GM18519 (cell line): Measurements from ENCODE around the gene PLAGL2.
"Not testable (repeated sequence)": the region's sequence is repeated elsewhere in the genome, so short reads cannot be mapped to it uniquely, and the experiment has no call there.

Experiments
- ATAC-seq: cut with Tn5 transposase; IDR thresholded peaks from one replicate; pipeline ENCODE4 v1.9.1; 2021; ENCODE audit warnings: mild to moderate bottlenecking, moderate library complexity; ENCODE audit not compliant: unreplicated experiment, low FRiP score

PLAGL2 gene

DNA sequence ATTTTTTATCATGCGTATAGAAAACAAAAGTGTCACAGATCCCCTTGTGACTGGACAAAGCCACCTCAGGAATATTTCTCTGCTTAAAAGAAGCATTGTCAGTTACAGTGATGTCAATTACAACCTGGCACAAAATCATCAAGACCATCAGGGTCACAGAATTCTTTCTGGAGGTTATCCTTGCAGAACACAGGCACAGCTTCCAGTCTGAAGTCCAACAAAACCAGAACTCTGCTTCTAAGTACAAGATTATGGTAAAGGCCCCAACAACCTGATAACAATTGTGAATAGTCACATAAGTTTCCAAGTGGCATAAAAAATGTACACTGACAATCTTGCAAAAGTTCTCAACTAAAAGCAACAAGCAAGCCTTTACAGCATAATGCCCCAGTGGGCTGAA is 21.0 kb downstream of the PLAGL2 start:
- no peak for ATAC-seq

DNA sequence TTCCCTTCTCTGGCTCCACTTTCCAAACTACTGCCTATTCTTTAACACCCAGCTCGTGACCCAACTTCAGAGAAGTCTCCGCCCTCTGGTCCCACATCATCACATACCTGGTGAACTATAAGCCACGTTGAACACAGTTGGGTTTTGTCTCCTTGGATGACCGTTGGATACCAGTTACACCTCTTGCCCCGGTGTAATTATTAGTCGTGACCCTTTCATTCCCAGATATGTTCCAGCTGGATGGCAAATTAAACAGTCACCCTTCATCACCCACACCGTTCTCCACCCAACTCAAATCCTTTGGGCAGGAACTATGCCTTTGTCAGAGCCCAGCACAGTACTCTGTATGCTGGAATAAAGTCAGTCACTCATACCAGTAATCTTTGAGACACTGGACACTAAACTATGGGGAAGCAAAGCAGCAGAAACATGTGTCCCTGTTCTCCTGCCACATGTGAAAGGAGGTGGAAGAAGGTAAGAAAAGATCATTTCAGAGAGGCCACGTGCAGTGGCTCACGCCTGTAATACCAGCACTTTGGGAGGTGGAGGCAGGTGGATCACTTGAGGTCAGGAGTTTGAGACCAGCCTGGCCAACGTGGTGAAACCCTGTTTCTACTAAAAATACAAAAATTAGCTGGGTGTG is 22.5 kb downstream of the PLAGL2 start:
- ATAC-seq: no peak

DNA sequence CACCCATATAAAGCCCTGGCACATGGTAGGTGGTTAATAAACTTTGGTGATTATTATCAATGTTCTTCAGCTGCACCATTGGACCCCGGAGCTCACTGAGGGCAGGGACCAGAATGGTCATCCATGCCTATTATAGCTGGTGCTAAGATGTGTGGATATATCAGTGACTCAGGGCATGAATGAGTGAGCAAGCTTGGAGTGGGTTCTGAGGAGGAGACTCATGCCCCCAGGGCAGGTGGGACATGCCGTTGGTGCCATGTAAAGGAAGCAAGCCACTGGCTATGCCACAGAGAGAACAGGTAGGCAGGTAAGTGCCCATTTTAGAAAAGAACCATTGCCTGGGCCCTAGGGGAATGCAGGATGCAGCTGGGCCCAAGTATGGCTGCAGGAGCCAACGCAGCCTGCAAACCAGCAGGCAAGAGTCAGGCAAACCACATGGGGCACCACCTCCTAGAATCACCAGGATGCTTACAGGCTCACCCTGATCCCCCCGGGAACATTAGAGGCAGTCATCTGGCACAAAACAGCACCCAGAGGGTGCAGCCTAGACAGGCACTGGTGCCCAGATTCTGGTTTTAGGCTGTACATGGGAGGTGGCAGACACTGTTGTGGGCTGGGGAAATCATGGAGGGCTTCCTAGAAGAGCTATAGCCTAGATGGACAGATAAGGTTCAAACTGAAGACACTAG is 23.5 kb downstream of the PLAGL2 start:
- ATAC-seq: no peak

DNA sequence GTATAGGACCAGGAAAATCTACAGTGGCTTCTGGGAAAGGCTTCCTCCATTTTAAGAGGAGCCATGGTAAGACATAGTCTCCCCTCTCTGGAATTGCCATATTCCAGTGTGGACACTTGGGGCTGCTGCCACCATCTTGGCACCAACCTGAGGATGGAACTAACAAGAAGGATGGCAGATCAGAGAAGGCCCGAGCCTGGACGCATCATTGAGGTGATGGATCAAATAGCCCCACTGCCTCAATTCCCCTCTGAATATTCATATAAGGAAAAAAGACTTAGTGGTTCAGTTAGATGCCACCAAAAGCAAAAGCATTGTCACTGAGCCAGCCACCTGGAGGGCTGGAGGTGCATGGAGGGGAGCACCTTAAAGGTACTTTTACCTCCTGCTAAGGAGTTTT is 25.9 kb downstream of the PLAGL2 start:
- no peak for ATAC-seq

DNA sequence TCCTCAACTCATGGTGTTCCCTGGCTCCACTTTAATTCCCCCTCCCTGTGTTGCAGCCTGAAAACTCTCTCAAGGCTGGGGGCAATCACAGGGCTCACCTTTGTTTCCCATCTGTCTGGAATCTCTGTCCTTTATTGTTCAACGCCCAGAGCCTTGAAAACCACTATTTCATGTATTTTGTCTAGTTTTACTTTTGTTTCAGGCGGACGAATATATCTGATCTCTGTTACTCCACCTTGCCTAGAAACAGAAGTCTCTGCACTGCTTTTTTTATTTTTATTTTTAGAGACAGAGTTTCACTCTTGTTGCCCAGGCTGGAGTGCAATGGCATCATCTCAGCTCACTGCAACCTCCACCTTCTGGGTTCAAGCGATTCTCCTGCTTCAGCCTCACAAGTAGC is 27.6 kb downstream of the PLAGL2 start:
- ATAC-seq: no peak

DNA sequence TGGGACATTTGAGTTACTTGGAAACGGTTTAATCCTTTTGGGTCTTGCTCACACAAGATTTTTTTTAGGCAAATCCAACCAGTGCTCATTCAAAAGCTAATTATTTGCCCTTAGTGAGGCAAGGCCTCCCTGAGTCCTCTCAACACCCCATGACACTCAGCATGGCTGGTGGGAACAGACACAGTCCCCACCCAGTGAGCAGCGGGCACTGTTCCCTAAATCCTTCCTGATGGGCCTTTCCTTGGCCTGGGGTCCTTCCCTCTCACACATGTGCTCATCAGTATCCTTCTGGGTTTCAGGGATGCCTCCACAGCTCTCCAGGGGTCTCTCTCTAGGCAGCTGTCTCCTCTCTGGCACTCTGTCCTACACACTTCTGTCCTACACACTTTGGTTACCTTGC is 28.0 kb downstream of the PLAGL2 start:
- ATAC-seq: no peak

DNA sequence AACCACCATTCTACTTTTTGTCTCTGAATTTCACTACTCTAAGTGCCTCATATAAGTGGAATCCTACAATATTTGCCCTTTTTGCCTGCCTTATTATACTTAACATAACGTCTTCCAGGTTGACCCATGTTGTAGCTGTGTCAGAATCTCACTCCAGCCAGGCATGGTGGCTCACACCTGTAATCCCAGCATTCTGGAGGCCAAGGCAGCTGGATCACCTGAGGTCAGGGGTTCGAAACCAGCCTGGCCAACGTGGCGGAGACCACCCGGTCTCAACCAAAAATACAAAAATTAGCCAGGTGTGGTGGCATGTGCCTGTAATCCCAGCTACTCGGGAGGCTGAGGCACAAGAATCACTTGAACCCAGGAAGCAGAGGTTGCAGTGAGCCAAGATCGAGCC is 29.8 kb downstream of the PLAGL2 start:
- not testable (repeated sequence) for ATAC-seq

DNA sequence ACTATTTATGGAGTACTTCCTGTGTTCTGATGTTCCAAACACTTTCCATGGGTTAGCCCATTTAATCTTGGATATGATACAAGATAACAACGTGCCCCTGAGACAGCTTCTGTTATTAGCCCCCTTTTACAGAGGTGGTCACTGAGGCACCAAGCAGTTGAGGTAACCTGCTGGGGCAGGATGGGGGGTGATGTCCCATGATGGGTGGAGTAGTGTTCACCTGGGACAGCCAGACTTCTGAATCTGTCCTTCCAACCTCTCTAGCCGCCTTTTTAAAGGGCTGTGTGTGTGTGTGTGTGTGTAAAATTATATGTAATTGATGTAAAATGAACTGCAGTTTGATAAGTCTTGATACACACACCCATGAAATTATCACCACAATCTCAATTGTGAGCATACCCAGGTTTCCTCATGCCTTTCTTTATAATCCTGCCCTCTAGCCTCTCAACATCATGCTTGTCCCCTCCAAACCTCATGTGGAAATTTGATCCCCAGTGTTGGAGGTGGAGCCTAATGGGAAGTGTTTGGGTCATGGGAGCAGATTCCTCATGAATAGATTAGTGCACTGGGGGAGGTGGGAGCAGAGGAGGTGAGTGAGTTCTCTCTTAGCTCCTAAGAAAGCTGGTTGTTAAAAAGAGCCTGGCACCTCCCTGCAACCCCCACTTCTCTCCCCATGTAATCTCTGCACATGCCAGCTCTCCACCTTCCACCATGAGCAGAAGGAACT is 39.2 kb downstream of the PLAGL2 start:
- no peak for ATAC-seq

DNA sequence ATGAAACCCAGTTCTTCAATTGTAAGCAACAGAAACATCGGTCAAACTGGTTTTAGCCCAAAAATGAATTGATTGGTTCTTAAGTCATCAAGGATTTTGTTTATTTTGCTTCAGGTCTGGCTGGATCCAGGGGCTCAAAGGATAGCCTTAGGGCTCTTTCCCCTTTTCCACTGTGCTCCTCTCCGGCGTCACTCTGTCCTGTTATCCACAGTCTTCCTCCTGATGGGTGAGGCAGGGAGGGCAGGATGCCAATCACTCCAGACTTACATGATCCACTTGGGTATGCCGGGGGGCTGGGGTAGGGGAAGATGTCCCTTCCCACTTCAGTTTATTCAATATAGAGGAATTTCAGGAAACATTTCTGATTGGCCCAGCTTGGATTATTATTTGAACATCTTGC is 40.0 kb downstream of the PLAGL2 start:
- no peak for ATAC-seq

DNA sequence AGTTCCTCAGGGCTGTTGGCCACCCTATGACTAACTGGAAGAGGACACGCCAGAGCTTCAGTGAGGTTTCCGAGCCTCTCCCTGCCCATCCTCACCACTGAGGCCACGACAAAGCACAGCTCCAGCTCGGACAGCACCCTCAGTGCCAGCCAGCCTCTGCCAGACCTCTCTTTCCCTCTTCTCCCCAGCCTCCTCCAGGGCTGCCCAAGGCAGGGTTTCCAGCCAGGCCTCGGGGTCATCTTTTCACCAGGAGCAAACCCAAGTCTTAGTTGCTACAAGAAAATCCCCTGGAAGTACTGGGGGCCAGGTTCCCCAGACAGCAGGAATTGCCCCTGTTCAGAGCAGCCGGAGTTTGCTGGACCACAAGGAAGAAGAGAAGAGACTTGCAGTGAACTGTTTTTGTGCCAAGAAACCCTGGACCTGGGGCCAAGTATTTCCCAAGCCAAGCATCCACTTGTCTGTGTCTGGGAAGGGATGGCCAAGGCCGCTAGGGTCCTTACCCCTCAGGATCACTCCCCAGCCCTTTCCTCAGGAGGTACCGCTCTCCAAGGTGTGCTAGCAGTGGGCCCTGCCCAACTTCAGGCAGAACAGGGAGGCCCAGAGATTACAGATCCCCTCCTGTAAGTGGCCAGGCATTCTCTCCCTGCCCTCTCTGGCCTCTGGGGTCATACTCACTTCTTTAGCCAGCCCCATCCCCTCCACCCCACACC is 41.6 kb downstream of the PLAGL2 start:
- ATAC-seq: no peak

DNA sequence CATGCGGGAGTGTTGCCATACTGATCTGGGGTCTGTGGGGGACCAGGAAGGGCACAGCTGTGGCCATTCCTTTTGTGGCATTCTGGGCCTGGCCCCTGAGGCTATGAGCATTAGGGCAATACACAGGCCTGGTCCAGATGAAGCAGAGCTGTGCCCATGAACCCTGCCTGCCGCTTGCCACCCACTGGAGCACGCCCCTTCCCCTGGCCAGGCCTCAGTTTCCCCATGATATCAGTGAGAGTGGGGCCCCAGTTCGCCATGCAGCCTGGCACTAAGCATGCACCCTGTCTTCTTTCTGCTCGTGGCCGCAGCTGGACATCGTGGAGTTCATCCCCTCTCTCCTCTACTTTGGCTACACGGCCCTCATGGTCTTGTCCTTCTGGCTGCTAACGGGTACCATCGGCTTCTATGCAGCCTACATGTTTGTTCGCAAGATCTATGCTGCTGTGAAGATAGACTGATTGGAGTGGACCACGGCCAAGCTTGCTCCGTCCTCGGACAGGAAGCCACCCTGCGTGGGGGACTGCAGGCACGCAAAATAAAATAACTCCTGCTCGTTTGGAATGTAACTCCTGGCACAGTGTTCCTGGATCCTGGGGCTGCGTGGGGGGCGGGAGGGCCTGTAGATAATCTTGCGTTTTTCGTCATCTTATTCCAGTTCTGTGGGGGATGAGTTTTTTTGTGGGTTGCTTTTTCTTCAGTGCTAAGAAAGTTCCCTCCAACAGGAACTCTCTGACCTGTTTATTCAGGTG is 42.4 kb downstream of the PLAGL2 start:
- no peak for ATAC-seq

DNA sequence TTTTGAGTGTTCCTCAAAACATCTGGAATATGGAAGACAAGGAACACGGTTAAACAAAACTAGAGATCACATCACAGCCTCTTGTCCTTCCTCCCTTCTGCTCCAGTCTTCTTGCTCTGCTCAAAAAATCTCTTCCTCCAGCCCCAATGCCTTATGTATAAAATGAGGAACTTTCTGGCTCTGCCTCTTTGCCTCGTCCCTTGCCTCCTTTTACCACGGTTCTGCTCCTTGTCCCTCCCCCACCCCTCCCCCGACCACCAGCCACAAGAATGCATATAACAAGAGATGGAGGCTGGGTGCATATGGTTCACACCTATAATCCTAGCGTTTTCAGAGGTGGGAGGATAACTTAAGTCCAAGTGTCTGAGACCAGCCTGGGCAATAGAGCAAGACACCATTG is 43.6 kb downstream of the PLAGL2 start:
- no peak for ATAC-seq

DNA sequence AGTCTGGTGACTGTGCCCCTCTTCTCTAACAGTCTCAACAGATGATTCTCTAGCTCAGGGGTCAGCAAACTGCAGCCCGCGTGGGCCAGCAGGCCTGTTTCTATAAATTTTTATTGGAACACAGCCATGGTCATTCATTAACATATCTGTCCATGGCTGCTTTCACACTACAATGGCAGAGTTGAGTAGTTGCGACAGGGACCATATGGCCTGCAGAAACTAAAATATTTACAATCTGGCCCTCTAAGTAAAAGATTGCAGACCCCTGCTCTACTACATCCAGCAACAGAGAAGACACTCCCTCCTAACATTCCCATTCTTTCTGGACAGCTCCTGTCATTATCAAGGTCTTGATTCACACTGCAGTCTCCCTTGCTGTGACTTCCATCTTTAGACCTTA is 45.2 kb downstream of the PLAGL2 start:
- ATAC-seq: no peak

DNA sequence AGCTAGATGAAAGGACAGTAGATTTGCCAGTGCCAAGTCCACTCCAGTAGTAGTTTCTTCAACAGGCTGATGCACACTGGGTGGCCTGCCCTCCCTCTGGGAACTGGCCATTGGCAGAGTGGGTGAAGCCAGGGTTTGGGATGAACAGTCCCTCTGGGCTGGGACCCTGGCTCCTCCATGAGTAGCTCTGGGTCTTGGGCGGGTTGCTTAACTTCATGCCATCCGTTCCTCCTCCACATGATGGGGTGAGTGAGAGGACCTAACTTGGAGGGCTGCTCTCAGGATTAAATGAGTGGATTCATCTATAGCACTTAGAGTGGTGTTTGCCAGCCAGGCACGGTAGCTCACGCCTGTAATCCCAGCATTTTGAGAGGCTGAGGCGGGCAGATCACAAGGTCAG is 47.2 kb downstream of the PLAGL2 start:
- no peak for ATAC-seq

DNA sequence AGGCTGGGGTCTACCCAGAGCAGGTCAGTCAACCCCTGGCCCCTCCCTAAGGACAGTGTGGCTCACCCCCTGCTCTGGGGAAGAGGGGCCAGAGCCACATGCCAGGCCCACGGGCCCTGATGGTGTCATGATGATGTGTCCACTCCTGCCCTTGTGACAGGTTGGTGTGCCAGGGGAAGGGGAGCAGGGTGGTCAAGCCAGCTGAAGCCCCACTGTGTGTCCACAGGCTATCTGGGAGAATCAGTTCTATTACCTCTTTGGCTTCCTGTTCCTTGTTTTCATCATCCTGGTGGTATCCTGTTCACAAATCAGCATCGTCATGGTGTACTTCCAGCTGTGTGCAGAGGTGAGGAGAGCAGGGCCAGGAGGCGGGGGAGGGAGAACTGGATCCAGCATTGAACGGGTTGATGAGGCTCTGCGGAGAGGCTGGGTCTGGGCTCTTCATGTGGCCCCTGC is 47.7 kb downstream of the PLAGL2 start:
- ATAC-seq: no peak

DNA sequence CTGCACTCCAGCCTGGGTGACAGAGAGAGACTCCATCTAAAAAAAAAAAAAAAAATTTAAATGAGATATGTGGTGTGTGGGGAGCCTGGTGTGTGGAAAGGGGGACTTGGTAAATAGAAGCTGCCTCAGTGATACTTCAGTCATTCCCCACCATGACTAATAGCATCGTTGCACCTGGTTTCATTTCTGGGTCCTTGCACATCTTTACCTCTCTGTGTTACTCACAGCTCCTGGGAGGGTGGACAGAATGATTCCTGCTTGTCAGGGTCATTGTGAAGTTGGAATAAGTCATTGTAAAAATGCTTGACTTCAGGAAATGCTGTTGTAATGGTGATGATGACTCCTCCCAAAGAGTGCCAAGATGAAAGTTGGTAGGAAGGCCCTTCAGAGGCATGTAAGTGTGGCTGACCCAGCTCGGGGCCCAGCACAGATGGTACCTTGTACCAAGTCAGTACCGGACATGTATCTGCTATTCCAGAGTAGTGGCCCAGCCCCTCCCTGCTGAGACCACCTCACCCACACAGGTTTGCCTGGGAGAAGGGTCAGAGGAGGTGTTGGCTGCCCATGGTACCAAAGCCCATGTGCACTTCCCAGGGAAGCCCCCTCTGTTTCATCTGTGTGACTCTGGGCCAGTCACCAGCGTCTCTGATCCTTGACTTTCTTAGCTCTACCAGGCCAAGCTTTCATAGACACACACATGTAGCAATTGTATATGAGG is 48.4 kb downstream of the PLAGL2 start:
- ATAC-seq: no peak

DNA sequence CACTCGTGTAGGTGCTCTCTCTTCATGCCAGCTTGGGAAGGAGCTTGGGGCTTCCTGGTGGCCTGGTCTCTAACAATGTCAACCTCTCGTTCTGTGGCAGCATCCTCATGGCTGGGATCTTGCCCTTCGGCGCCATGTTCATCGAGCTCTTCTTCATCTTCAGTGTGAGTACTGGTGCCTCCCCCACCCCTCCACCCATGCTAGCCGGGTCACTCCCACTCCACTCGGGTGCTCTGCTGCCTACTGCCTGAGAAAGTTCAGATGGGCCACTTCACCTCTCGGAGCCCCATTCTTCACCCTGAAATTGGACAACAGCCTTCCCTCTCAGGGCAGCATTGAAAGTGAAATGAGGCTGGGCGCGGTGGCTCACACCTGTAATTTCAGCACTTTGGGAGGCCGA is 49.2 kb downstream of the PLAGL2 start:
- ATAC-seq: no peak

DNA sequence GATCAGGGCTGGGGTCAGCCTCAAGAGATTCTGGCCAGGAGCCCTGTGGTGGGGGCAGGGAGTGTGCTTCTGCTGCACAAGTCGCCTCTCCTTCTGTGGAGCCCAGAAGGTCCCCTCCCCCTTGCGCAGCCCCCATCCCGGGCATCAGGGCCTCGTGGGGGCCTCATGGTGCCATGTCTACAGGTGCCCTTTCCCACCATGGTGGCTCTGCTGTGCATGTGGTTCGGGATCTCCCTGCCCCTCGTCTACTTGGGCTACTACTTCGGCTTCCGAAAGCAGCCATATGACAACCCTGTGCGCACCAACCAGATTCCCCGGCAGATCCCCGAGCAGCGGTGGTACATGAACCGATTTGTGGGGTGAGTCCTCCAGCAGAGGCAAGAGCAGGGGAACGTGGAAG is 49.9 kb downstream of the PLAGL2 start:
- ATAC-seq: no peak

DNA sequence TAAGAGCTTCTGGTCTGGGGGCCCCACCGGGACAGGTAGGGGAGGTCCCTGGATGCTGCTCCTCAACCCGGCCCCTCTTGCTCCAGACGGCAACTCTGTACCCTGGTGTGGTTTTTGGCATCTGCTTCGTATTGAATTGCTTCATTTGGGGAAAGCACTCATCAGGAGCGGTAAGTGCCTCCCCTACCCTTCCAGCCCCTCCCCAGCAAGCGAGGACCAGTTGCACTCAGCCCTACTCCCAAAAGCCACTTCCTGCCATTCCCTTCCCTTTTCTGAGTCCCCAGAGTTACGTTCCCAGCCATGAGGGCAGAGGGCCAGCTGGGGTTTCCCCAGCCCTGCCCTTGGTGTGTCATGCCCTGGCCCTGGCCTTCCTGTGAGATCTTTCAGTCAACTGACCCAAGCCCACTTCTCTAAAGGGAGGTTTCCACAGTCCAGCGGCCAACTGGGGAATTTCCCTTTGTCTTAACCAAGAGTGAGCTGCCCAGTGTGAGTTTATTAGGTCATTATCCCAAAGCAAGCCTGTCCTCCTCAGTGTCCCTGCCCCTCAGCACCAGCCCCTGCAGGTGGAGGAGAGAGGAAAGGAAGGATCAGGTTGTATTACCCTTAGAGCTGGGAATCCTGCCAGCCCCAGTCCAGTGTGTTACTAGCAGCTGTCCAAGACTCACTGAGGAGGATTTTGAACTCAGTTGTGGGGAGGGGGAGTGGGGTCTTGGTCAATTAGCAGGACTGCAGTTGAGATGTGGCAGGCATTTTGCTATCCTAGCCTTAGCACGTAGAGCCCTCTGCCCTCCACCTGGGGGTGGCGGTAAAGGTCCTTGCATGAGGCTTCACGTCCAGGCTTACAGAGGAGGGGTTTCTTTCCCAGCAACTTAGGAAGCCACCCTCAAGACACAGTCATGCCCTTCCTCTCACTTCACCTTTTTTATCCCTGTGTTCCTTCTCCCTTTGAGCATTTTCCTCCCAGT is 52.2 kb downstream of the PLAGL2 start:
- no peak for ATAC-seq
